Measurements from ENCODE around the gene ITCH.

ITCH gene

GRCh38 chr20:34472246-34472925 lies 109.3 kb downstream of the ITCH start:
- Histone ChIP-seq H3K4me3 (ENCODE audit: low read depth in 1 of 2, low read length in 2 of 2) (no peak overlapping the region), H2AFZ (ENCODE audit: low read depth, low read length) (no peak overlapping the region), H3K4me1 (ENCODE audit: insufficient read depth, low read length) (no peaks in the 10 kb centered on the region), H3K9ac (ENCODE audit: low read depth, low read length) (no peak overlapping the region), H3K79me2 (ENCODE audit: insufficient read depth, low read length) (no peaks in the 10 kb centered on the region), H3K4me2 (ENCODE audit: insufficient read depth, low read length) (no peak overlapping the region), H3K27me3 (ENCODE audit: insufficient read depth, low read length, poor library complexity) (no peaks in the 10 kb centered on the region), H3K36me3 (ENCODE audit: insufficient read depth, low read length) (peaks cover 75% of the 10 kb centered on the region), H4K20me1 (ENCODE audit: insufficient read depth, low read length) (no peaks in the 10 kb centered on the region), H3K9me3 (ENCODE audit: insufficient read depth, low read length, severe bottlenecking) (no peaks in the 10 kb centered on the region), H3K27ac (ENCODE audit: low read length) (no peak overlapping the region)
- DNase-seq (no peak), ATAC-seq (ENCODE audit: insufficient read depth, low read depth) (no peak)
- TF ChIP-seq EZH2 (IDR thresholded peaks at IDR 0.05; ENCODE audit: borderline replicate concordance, low read depth, low read length, severe bottlenecking) = no peak
- TF ChIP-seq CTCF (IDR thresholded peaks at IDR 0.05; ENCODE audit: borderline replicate concordance, extremely low read depth, low read length, poor library complexity, severe bottlenecking) = no peak

GRCh38 chr20:34473262-34473883 lies 110.3 kb downstream of the ITCH start:
- Histone ChIP-seq H3K9me3 (ENCODE audit: insufficient read depth, low read length, severe bottlenecking) (no peaks in the 10 kb centered on the region), H3K4me3 (ENCODE audit: low read depth in 1 of 2, low read length in 2 of 2) (no peak overlapping the region), H3K36me3 (ENCODE audit: insufficient read depth, low read length) (peaks cover 78% of the 10 kb centered on the region), H3K27ac (ENCODE audit: low read length) (no peak overlapping the region), H3K9ac (ENCODE audit: low read depth, low read length) (no peak overlapping the region), H4K20me1 (ENCODE audit: insufficient read depth, low read length) (no peaks in the 10 kb centered on the region), H3K79me2 (ENCODE audit: insufficient read depth, low read length) (no peaks in the 10 kb centered on the region), H2AFZ (ENCODE audit: low read depth, low read length) (no peak overlapping the region), H3K4me1 (ENCODE audit: insufficient read depth, low read length) (no peaks in the 10 kb centered on the region), H3K27me3 (ENCODE audit: insufficient read depth, low read length, poor library complexity) (no peaks in the 10 kb centered on the region), H3K4me2 (ENCODE audit: insufficient read depth, low read length) (no peak overlapping the region)
- peak; percentile 40 for DNase-seq
- ATAC-seq (ENCODE audit: insufficient read depth, low read depth) = peak; percentile 72; the same call in 2 of the 3 replicates
- TF ChIP-seq CTCF (IDR thresholded peaks at IDR 0.05; ENCODE audit: borderline replicate concordance, extremely low read depth, low read length, poor library complexity, severe bottlenecking) (peak; percentile 46), EZH2 (IDR thresholded peaks at IDR 0.05; ENCODE audit: borderline replicate concordance, low read depth, low read length, severe bottlenecking) (no peak)

- H3K36me3 ChIP-seq (ENCODE audit: insufficient read depth, low read length) = peaks cover 84% of the 10 kb centered on the region
- H3K79me2 ChIP-seq (ENCODE audit: insufficient read depth, low read length) = no peaks in the 10 kb centered on the region
- H3K27ac ChIP-seq (ENCODE audit: low read length) = no peak overlapping the region
- TF ChIP-seq CTCF (IDR thresholded peaks at IDR 0.05; ENCODE audit: borderline replicate concordance, extremely low read depth, low read length, poor library complexity, severe bottlenecking) = no peak
- TF ChIP-seq EZH2 (IDR thresholded peaks at IDR 0.05; ENCODE audit: borderline replicate concordance, low read depth, low read length, severe bottlenecking) = no peak
- no peak overlapping the region for H3K4me2 ChIP-seq (ENCODE audit: insufficient read depth, low read length)
- DNase-seq (no peak), ATAC-seq (ENCODE audit: insufficient read depth, low read depth) (no peak)
- H3K9me3 ChIP-seq (ENCODE audit: insufficient read depth, low read length, severe bottlenecking) = no peaks in the 10 kb centered on the region
- no peak overlapping the region for H2AFZ ChIP-seq (ENCODE audit: low read depth, low read length)
- no peaks in the 10 kb centered on the region for H3K4me1 ChIP-seq (ENCODE audit: insufficient read depth, low read length)
- H3K4me3 ChIP-seq (ENCODE audit: low read depth in 1 of 2, low read length in 2 of 2) = no peak overlapping the region
- H3K27me3 ChIP-seq (ENCODE audit: insufficient read depth, low read length, poor library complexity) = no peaks in the 10 kb centered on the region
- H4K20me1 ChIP-seq (ENCODE audit: insufficient read depth, low read length) = no peaks in the 10 kb centered on the region
- H3K9ac ChIP-seq (ENCODE audit: low read depth, low read length) = no peak overlapping the region
Observed at GRCh38 chr20:34475979-34476736, 113.1 kb downstream of the ITCH start.
